GM12878 (cell line): ENCODE measurements around the gene GADL1. TPM values are rescaled to one million over a fixed set of nuclear protein-coding genes. Genes with fewer than 3 reads are reported as not detected.

ENCODE experiments used
- ATAC-seq: fragments of 200-7000 bp; cut with Tn5 transposase; 3 replicates; pipeline ENCODE4 v1.9.1; 2020; ENCODE audit warnings: mild to moderate bottlenecking, moderate library complexity
- BruUV-seq: library from RNA; stranded (reverse); fragments of 400-500 nt; replicated peaks from 2 replicates; lab custom pipeline; 2021; lab: Mats Ljungman, UMichigan
- CTCF ChIA-PET: fragments of 300-600 bp; sonication (Branson Sonifier 250); formaldehyde crosslinking; extraction: SDS; loops from one replicate; lab custom pipeline; 2021; ENCODE audit warnings: inconsistent platforms; lab: Yijun Ruan, JAX
- POLR2A ChIA-PET: fragments of 350-600 bp; formaldehyde crosslinking; extraction: SDS; loops from one replicate; lab custom pipeline; 2021; ENCODE audit warnings: inconsistent platforms; lab: Charles Lee
- RAD21 ChIA-PET: fragments of 300-600 bp; sonication (Branson Sonifier 250); formaldehyde crosslinking; loops from one replicate; lab custom pipeline; 2023; ENCODE audit warnings: antibody characterized with exemption; ENCODE audit not compliant: unreplicated experiment; lab: Charles Lee
- SMC1A ChIA-PET: fragments of 300-600 bp; sonication (Branson Sonifier 250); formaldehyde crosslinking; loops from one replicate; lab custom pipeline; 2023; ENCODE audit not compliant: unreplicated experiment, uncharacterized antibody; lab: Charles Lee
- DNase-seq: peaks from one replicate; pipeline ENCODE4 v3.0.0-alpha.2; 2011; ENCODE audit warnings: low read depth, low spot score
- FAIRE-seq: peaks from 3 replicates; lab custom pipeline; 2011; peaks lifted over from hg19 to GRCh38; lab: Jason Lieb, UNC
- H2AFZ ChIP-seq: 2 replicates; pipeline ENCODE4 v1.6.0; 2011; ENCODE audit warnings: low read depth, low read length, control low read depth; ENCODE audit not compliant: control insufficient read depth
- H3K27ac ChIP-seq: 2 replicates; pipeline ENCODE4 v1.5.1; 2011; ENCODE audit warnings: control low read depth; ENCODE audit not compliant: control insufficient read depth, insufficient read depth
- H3K27me3 ChIP-seq, 2 experiments: replicated peaks in 1 of 2; 2 replicates each; pipeline versions ENCODE4 v1.6.0 to v1.6.1; 2011; ENCODE audit warnings: low read length in 1 of 2; ENCODE audit not compliant: control insufficient read depth in 2 of 2, insufficient read depth in 2 of 2
- H3K36me3 ChIP-seq, 2 experiments: 2 replicates each; pipeline ENCODE4 v1.5.1; 2011; ENCODE audit warnings: low read length in 1 of 2; ENCODE audit not compliant: control insufficient read depth in 2 of 2, insufficient read depth in 2 of 2
- H3K4me1 ChIP-seq: 2 replicates; pipeline ENCODE4 v1.6.1; 2011; ENCODE audit warnings: mild to moderate bottlenecking, low read length, moderate library complexity, mixed read lengths; ENCODE audit not compliant: control insufficient read depth, insufficient read depth
- H3K4me2 ChIP-seq: 2 replicates; pipeline ENCODE4 v1.6.0; 2011; ENCODE audit warnings: control low read depth; ENCODE audit not compliant: control insufficient read depth, insufficient read depth
- H3K4me3 ChIP-seq: fragments of 200-600 bp; sonication (generic); 2 replicates; pipeline ENCODE4 v1.5.1; 2016
- H3K79me2 ChIP-seq: 2 replicates; pipeline ENCODE4 v1.6.0; 2011; ENCODE audit warnings: low read length; ENCODE audit not compliant: control insufficient read depth, insufficient read depth
- H3K9ac ChIP-seq: 2 replicates; pipeline ENCODE4 v1.8.0; 2011; ENCODE audit warnings: low read length, control low read depth, mixed read lengths; ENCODE audit not compliant: control insufficient read depth, insufficient read depth
- H3K9me3 ChIP-seq: replicated peaks from 3 replicates; pipeline ENCODE4 v1.5.1; 2011; ENCODE audit warnings: mild to moderate bottlenecking, low read length; ENCODE audit not compliant: control insufficient read depth, insufficient read depth
- H4K20me1 ChIP-seq: 2 replicates; pipeline ENCODE4 v1.6.0; 2011; ENCODE audit not compliant: control insufficient read depth, insufficient read depth
- ATF3 ChIP-seq: IDR thresholded peaks from 2 replicates; pipeline ENCODE4 v1.6.1; 2011; ENCODE audit warnings: low read depth, mild to moderate bottlenecking, low read length, moderate library complexity, borderline replicate concordance; ENCODE audit errors: extremely low read depth
- CREB1 ChIP-seq: IDR thresholded peaks from 2 replicates; pipeline ENCODE4 v1.6.1; 2012; ENCODE audit warnings: low read depth, mild to moderate bottlenecking, inconsistent platforms
- MTA2 ChIP-seq: fragments of 450-650 bp; IDR thresholded peaks from 2 replicates; pipeline ENCODE4 v1.6.1; 2016; ENCODE audit warnings: low read depth, mild to moderate bottlenecking, moderate library complexity
- NFYB ChIP-seq: IDR thresholded peaks from 2 replicates; pipeline ENCODE4 v1.6.1; 2011; ENCODE audit warnings: low read depth, mild to moderate bottlenecking, low read length, improper control_type of control experiment, moderate library complexity; ENCODE audit not compliant: insufficient read depth
- NR2F1 ChIP-seq: fragments of 450-650 bp; conservative IDR thresholded peaks from 2 replicates; pipeline ENCODE4 v1.6.1; 2017; ENCODE audit warnings: mild to moderate bottlenecking
- PML ChIP-seq: IDR thresholded peaks from 2 replicates; pipeline ENCODE4 v1.6.1; 2012; ENCODE audit warnings: low read length, inconsistent platforms
- RAD51 ChIP-seq: fragments of 450-650 bp; IDR thresholded peaks from 2 replicates; pipeline ENCODE4 v1.6.1; 2016; ENCODE audit warnings: moderate library complexity, mild to moderate bottlenecking, inconsistent platforms
- TARDBP ChIP-seq: IDR thresholded peaks from 2 replicates; pipeline ENCODE4 v1.6.1; 2016; ENCODE audit warnings: borderline replicate concordance
- ZBTB4 ChIP-seq: fragments of 450-650 bp; formaldehyde crosslinking; IDR thresholded peaks from 2 replicates; pipeline ENCODE4 v1.4.0; 2022; ENCODE audit warnings: mild to moderate bottlenecking, moderate library complexity
- ZSCAN29 ChIP-seq: fragments of 450-650 bp; IDR thresholded peaks from 2 replicates; pipeline ENCODE4 v1.6.1; 2017; ENCODE audit warnings: mild to moderate bottlenecking, moderate library complexity
- WGBS: methylation state at CpG from one replicate; pipeline ENCODE4 v1.1.6; 2016; ENCODE audit warnings: low lambda C conversion rate; ENCODE audit not compliant: insufficient replicate concordance, insufficient coverage; ENCODE audit errors: missing lambda C conversion rate; 5-methylcytosine and 5-hydroxymethylcytosine counted together
- in situ Hi-C: fragments of 300-500 bp; cut with MboI; formaldehyde crosslinking; loops from 9 replicates; pipeline ENCODE4 v1.14.3; 2018; ENCODE audit warnings: mixed read lengths
- intact Hi-C: fragments of 100-400 bp; cut with micrococcal nuclease; formaldehyde crosslinking; loops from one replicate; pipeline ENCODE4 v1.14.2; 2022; ENCODE audit not compliant: unreplicated experiment
- polyA plus RNA-seq, 11 experiments: library from polyadenylated mRNA; depleted of rRNA in 4 of 11; unstranded in 6 of 11; stranded (reverse) in 5 of 11; fragments of >200 nt; fragmentation: Nextera tagmentation in 4 of 11; fragmentation: Illumina TruSeq in 1 of 11; extraction: Ambion mirVana in 4 of 11; extraction: Trizol in 1 of 11; gene quantifications; 1 replicate in 1 of 11; 2 replicates in 10 of 11; pipeline versions ENCODE4 v1.2.1 to v1.2.3, GENCODE V29; 2011 to 2016; ENCODE audit warnings: inconsistent platforms in 2 of 11, missing spikeins in 2 of 11, low read depth in 1 of 11
- total RNA-seq, 4 experiments: library from RNA; depleted of rRNA in 3 of 4; stranded (reverse); fragments of >200 nt in 3 of 4; fragmentation: Illumina TruSeq in 1 of 4; extraction: Trizol in 1 of 4; gene quantifications; 2 replicates each; pipeline versions ENCODE4 v1.2.1 to v1.2.3, GENCODE V29; 2013 to 2021
- TF ChIP-seq, protein P1 (sequence below): fragments of 450-650 bp; IDR thresholded peaks from 2 replicates; pipeline ENCODE4 v1.6.1; 2016; ENCODE audit warnings: mild to moderate bottlenecking
- TF ChIP-seq, protein P2 (sequence below): fragments of 450-650 bp; formaldehyde crosslinking; IDR thresholded peaks from 2 replicates; pipeline ENCODE4 v1.4.0; 2020; ENCODE audit warnings: mild to moderate bottlenecking, moderate library complexity

Gene GADL1
- total and polyA plus RNA-seq, 10 of the 15 experiments (the other 5 are each of a cell fraction or from before 2014, with no cell fraction given) = 0.04 TPM; not detected in 9

- WGBS = 39% methylated on average over 10 of the region's 10 CpGs
- ChIA-PET POLR2A (no interaction called here), RAD21 (no interaction called here), CTCF (no interaction called here), SMC1A (interaction anchor here (1.1 kb wide), 1 partner anchor 12 kb away, joined by 4 read pairs; no protein-coding TSS in a partner anchor)
- TF ChIP-seq TARDBP (no peak), PML (no peak), MTA2 (no peak), ZSCAN29 (no peak), CREB1 (no peak), ZBTB4 (CRISPR knock-in tag) (no peak), NFYB (no peak), RAD51 (no peak), ATF3 (no peak), NR2F1 (no peak)
- TF ChIP-seq, protein P1, sequence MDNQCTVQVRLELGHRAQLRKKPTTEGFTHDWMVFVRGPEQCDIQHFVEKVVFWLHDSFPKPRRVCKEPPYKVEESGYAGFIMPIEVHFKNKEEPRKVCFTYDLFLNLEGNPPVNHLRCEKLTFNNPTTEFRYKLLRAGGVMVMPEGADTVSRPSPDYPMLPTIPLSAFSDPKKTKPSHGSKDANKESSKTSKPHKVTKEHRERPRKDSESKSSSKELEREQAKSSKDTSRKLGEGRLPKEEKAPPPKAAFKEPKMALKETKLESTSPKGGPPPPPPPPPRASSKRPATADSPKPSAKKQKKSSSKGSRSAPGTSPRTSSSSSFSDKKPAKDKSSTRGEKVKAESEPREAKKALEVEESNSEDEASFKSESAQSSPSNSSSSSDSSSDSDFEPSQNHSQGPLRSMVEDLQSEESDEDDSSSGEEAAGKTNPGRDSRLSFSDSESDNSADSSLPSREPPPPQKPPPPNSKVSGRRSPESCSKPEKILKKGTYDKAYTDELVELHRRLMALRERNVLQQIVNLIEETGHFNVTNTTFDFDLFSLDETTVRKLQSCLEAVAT = no peak
- TF ChIP-seq, protein P2, sequence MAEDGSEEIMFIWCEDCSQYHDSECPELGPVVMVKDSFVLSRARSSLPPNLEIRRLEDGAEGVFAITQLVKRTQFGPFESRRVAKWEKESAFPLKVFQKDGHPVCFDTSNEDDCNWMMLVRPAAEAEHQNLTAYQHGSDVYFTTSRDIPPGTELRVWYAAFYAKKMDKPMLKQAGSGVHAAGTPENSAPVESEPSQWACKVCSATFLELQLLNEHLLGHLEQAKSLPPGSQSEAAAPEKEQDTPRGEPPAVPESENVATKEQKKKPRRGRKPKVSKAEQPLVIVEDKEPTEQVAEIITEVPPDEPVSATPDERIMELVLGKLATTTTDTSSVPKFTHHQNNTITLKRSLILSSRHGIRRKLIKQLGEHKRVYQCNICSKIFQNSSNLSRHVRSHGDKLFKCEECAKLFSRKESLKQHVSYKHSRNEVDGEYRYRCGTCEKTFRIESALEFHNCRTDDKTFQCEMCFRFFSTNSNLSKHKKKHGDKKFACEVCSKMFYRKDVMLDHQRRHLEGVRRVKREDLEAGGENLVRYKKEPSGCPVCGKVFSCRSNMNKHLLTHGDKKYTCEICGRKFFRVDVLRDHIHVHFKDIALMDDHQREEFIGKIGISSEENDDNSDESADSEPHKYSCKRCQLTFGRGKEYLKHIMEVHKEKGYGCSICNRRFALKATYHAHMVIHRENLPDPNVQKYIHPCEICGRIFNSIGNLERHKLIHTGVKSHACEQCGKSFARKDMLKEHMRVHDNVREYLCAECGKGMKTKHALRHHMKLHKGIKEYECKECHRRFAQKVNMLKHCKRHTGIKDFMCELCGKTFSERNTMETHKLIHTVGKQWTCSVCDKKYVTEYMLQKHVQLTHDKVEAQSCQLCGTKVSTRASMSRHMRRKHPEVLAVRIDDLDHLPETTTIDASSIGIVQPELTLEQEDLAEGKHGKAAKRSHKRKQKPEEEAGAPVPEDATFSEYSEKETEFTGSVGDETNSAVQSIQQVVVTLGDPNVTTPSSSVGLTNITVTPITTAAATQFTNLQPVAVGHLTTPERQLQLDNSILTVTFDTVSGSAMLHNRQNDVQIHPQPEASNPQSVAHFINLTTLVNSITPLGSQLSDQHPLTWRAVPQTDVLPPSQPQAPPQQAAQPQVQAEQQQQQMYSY (CRISPR knock-in tag) = no peak
- Histone ChIP-seq H3K27ac (no peak overlapping the region), H4K20me1 (no peaks in the 10 kb centered on the region), H3K4me1 (no peaks in the 10 kb centered on the region), H3K79me2 (no peaks in the 10 kb centered on the region), H3K27me3 (no peaks in the 10 kb centered on the region; a peak in 1 of 4 replicates), H3K9ac (no peak overlapping the region), H3K9me3 (no peaks in the 10 kb centered on the region), H3K4me3 (no peak overlapping the region), H3K36me3 (no peaks in the 10 kb centered on the region), H3K4me2 (no peak overlapping the region), H2AFZ (no peak overlapping the region)
- intact Hi-C loops = no loop called here
- FAIRE-seq = no peak
- BruUV-seq = no TSS peak
- no peak for DNase-seq
- no peak for ATAC-seq
- in situ Hi-C loops = no loop called here
These were observed 205.5 kb downstream of the GADL1 start for GRCh38 chr3:30688776-30689641.
